ES-I3 (cell line): ENCODE data around the gene SSU72.
"Not testable (repeated sequence)": the region's sequence is repeated elsewhere in the genome, so short reads cannot be mapped to it uniquely, and the experiment has no call there.

Experiments
- H3K36me3 ChIP-seq: 2 replicates; pipeline ENCODE4 v1.6.1; 2013; ENCODE audit warnings: mild to moderate bottlenecking, low read length, control low read depth, moderate library complexity; ENCODE audit not compliant: insufficient read depth
- H3K4me1 ChIP-seq: 2 replicates; pipeline ENCODE4 v1.6.1; 2013; ENCODE audit warnings: mild to moderate bottlenecking, control low read depth, low read length; ENCODE audit not compliant: insufficient read depth
- H3K9ac ChIP-seq: 2 replicates; pipeline ENCODE4 v1.6.1; 2013; ENCODE audit warnings: low read depth, mild to moderate bottlenecking, low read length, moderate library complexity
- H3K9me3 ChIP-seq: 2 replicates; pipeline ENCODE4 v1.6.1; 2013; ENCODE audit warnings: mild to moderate bottlenecking, low read length, moderate library complexity; ENCODE audit not compliant: control insufficient read depth, insufficient read depth

SSU72 gene

DNA sequence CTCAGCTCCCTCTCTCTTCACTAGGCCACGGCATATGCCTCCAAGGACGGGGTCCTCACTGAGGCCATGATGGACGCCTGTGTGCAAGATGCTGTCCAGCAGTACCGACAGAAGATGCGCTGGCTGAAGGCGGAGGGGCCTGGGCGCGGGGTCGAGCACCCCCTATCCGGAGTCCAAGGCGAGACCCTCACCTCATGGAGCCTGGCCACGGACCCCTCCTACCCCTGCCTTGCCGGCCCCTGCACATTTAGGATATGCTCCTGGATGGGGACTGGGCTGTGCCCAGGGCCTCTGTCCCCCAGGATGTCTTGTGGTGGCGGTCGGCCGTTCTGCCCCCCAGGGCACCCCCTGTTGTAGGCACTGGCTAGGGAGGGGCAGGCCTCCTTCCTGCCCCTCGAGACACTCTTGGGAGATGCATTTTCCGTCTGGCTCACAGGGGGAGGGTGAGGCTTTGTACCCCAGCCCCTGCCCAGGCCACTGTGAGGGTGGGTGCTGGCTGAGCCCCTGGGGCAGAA lies 79.1 kb downstream of the SSU72 start:
- not testable (repeated sequence) for H3K9me3 ChIP-seq, H3K4me1 ChIP-seq, H3K9ac ChIP-seq
- peaks cover 11% of the 10 kb centered on the region; the same call in 1 of the 2 replicates for H3K36me3 ChIP-seq

DNA sequence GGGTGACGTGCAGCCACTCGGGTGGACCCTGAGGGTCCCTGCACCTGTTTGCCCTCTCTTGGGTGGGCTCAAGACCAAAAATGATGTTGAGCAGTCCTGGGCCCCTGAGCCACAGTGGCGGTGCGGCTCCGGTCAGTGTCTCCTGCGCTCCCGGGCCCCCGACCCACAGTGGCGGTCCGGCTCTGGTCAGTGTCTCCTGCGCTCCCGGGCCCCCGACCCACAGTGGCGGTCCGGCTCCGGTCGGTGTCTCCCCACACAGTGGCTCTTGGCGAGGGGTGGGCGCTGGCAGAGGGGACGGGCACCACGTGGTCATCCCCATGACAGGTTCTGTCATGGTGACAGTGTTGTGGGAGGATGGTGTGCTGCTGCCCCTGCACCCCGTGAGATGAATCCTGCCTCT lies 80.4 kb downstream of the SSU72 start:
- H3K4me1 ChIP-seq, H3K9me3 ChIP-seq, H3K9ac ChIP-seq: not testable (repeated sequence)
- peaks cover 15% of the 10 kb centered on the region for H3K36me3 ChIP-seq
